ENCODE data around the gene ATCAY.

GRCh38 chr19:3963458-3964255 lies 83.2 kb downstream of the ATCAY start:
- TF ChIP-seq REST (IDR thresholded peaks at IDR 0.05; ENCODE audit: insufficient replicate concordance, low read depth) (no peak), CTCF (IDR thresholded peaks at IDR 0.05; ENCODE audit: insufficient read depth, low read length) (no peak), SPI1 (IDR thresholded peaks at IDR 0.05; ENCODE audit: borderline replicate concordance, low read depth) (no peak), POLR2AphosphoS5 (IDR thresholded peaks at IDR 0.05; ENCODE audit: low read depth) (no peak), GABPA (IDR thresholded peaks at IDR 0.05; ENCODE audit: low read depth) (no peak)

Measured in HL-60 (cell line).